NAMALWA (cell line): ENCODE measurements around the gene DIP2C.
"Not testable (repeated sequence)": the region's sequence is repeated elsewhere in the genome, so short reads cannot be mapped to it uniquely, and the experiment has no call there.

ENCODE experiments used
- DNase-seq: peaks from one replicate; pipeline ENCODE4 v3.0.0-alpha.2; 2015; ENCODE audit warnings: low spot score

Gene DIP2C

DNA sequence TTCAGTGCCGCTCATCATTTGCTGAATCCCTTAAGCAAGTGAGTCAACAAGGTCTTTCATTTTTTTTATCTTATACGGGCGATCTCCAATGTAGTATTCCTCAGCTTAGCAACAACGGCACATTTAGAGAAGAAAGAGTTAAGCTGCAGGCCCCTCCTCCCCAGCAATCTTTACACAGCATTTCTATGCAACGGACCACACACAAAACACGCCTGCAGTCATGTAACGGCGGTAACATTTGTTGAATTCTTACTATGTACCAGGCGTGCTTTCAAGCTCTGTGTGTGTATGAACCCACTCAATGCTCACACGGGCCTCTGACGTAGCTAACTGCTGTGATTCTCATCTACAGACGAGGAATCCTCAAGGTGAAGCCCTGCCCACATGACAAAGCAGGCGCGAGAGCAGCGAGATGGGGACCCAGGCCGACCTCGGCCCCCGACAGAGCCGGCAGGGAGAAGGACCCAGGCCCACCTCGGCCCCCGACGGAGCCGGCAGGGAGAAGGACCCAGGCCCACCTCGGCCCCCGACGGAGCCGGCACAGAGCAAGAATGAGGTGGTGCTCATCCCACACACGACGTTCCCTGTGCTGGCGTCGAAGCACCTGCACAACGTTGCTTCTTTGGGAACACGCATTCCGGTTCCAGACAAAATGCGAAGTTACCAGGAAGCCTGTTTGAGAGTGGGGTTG lies 313.5 kb downstream of the DIP2C start:
- DNase-seq = no peak

DNA sequence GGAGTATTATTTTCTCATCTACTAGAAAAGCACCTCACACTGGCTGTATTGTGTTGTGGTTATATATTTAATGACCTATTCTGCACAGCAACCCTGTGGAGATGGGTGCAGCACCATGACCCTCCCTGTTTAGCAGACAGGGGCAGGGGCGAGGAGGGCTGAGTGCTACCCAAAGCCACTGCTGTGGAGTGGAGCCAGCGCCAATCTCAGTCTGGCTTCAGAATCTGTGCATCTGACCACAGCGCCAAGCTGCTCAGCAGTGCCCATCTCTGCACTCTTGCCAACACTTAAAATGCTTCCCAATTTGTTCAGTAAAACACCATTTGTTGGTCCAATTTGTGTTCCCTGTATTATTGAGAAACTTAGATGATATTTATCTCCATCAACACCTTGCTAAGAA lies 315.1 kb downstream of the DIP2C start:
- no peak for DNase-seq

DNA sequence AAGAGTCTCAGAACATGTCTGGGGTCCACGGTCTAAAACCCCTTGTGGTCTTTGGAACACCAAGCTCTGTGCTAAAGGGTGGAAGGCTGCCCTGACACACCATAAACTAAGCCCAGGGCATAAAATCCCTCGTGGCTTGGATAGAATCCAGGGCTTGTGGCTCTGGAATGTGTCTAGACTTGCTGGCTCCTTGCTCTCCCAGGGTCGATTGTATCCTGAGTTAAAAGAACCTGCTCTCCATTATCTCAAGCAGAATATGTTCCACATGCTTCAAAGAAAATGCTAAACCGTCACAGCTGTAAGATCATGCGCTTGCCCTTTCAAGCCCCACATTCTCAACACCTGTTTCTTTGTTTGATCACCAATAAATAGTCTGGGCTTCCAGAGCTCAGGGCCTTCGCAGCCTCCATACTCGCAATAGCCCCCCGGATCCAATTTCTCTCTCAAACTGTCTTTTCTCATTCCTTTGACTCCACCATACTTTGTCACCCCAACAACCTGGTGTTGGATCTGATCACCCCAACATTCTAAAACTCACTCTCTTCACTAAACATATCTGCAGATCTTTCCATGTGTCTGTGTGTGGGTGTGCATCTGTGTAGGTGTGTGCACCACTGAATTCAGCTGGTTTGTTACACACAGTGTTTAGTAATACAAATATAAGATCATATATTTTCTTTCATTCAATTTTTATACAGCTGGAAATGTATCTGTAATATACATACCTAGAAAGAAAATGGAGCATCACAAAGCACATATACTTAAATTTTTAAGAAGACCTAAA lies 315.8 kb downstream of the DIP2C start:
- no peak for DNase-seq

DNA sequence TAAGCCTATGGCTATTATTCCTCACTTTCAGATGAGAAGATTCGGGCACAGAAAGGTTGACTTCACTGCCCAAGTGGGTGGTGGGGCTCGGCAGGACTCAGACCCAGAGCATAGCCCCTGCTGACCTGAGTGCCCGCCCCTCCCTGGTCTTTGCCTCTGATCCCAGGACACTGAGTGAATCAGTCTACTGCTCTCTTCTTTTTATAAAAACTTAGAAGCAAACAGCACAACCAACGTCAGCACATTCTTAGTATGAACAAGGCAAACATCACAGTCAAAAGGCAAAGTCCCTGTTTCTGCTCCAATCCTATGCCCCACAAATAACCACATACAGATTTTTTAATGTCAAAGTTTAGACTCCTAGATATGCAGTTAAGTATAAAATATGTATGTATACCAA lies 316.5 kb downstream of the DIP2C start:
- no peak for DNase-seq

DNA sequence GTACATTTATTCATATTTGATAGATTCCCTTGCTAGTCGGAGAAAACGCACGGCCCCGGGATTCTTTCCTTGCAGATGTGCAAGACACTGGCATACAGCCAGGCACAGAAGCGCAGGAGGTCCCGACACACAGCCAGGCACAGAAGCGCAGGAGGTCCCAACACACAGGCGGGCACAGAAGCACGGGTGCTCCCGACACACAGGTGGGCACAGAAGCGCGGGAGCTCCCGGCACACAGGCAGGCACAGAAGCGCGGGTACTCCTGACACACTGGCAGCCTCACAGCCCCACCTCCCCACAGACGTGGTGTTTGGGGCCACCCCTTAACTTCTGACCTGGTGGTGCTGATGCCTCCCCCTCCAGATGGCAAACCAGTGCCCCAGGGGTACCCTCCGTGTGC lies 316.9 kb downstream of the DIP2C start:
- DNase-seq = no peak

DNA sequence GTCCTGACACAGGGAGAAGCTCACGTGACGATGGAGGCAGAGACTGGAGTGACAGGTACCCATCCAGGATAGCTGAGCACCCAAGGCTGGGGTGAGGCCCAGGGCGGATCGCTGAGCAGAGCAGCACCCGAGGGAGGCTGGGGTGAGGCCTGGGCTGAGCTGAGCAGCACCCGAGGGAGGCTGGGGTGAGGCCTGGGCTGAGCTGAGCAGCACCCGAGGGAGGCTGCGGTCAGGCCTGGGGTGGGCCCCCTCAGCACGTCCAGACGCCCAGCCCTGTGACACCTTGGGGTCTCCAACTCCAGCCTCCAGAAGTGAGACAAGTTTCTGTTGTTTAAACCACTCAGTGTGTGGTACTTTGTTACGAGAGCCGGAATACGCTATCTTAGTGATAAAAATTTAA lies 318.0 kb downstream of the DIP2C start:
- no peak for DNase-seq

DNA sequence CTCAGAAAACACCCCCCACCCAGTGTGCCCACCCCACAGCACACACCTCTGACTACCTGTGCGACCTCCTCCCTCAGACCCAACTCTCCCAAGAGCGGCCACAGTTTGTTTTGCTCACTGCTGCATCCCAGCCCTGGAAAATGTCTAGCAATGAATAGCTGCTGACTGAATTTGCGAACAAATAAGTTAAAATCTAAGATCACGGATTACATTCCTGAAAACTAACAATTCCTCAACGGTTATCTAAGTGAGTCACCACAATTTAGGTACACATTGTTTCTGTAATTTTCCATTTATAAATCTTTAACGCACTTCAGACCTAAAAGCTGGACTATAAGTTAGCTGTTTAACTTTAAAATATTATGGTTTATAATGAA lies 319.0 kb downstream of the DIP2C start:
- DNase-seq = no peak

DNA sequence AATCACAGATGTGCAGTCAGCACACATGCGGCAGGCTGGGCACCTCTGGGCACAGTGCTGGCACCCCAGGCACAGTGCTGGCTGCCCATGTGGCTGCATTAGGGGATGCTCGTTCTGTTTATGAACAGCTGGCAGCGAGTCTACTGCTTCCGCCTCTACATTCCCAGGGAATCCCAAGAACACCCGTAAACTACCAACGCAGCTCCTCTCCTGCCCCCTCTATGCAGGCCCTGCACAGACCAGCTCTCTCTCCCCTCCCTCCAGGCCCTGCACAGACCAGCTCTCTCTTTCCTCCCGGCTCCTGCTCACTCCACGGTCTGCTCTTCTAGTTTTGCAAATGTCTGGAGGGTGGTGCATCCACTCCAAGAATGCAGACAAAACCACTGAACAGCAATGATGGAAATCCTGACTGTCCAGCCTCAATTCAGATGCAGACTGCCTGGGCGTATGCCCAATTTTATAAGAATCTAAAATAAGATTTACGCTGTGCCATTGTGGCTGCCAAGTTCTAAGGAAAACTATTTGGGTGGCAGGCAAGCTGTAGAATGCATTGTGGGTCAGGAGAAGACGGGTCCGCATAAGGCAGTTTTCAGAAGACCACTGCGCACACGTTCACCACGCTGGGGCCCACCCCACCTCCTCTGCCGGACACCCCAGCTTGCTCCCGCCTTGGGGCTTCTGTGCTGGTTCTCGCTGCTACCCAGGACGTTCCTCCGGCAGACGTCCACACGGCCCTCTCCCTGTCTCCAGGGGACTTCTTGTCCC lies 319.6 kb downstream of the DIP2C start:
- DNase-seq = no peak

DNA sequence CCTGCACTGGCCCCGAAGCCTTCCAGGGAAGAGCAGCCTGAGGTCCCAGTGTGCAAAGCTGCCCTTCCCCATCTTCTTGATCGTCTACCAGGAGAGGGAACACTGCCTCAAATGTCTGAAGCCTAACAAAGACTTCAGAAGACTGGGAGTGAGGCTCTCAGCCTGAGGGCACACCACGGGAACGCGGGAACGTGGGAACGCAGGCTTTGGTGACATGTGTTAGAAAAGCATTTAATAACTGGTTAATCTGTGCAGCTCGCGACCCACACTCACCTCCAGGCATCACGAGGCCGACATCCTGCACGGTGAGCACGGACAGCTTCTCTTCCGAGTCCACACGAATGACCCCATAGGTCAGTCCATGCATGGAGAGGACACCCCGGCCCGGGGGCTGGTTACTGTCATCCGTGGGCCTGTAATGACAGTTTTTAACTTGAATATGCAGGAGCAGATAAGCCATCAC lies 320.2 kb downstream of the DIP2C start:
- no peak for DNase-seq

DNA sequence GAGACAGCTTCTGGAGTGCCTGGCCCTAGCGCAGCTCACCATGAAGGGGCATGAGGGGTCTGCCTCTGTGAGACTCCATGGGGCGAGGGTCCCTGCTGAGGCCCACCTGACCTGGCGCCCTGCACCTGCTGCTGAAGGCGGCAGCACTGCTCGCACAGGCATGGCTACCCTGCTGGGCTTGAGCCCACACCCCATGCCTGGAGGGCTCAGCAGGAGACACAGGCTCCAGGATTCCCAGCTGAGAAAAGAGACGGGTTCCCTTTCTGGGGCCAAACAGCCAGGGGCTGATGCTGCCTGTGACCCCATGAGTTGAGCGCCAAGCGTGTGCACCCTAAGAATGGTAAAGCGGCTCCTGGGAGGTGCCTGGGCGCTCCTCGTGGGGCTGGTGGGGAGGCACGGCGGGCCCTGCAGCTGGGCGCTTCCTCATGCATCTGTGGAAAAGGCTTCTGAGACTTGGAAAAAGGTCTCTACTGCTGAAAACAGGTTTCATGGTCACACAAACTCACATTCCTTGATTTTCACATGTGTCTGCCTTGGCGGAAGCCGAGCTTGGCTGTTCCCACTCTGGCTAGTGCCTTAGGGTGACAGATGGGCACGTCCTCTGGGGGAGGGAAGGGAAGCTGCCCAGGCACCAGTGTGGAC lies 320.8 kb downstream of the DIP2C start:
- DNase-seq = no peak

DNA sequence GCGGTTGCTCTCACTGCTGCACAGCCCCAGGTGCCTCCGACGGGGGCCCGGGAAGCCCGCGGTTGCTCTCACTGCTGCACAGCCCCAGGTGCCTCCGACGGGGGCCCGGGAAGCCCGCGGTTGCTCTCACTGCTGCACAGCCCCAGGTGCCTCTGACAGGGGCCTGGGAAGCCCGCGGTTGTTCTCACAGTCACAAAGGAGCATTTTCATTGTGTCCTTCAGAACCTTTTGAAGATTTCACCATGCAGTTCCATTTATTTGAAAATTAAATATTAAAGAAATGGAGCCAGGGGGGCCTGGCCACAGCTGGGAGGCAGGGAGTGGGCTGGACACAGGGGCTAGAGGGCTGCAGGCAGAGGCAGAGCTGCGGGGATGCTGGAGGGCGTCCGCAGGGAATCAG lies 321.4 kb downstream of the DIP2C start:
- DNase-seq = not testable (repeated sequence)

DNA sequence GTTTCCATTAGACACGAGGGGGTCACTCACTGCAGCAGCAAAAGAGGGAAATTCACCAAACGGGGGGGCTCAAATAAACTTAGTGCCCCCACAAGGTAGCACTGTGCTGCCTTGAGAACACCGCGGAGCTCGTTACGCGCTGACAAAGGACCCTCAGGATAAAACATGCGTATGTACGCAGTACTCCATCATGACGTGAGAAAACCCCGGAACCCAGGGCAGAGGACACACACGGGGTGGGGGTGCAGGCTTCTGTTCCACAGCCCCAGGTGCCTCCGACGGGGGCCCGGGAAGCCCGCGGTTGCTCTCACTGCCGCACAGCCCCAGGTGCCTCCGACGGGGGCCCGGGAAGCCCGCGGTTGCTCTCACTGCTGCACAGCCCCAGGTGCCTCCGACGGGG lies 321.8 kb downstream of the DIP2C start:
- no peak for DNase-seq

DNA sequence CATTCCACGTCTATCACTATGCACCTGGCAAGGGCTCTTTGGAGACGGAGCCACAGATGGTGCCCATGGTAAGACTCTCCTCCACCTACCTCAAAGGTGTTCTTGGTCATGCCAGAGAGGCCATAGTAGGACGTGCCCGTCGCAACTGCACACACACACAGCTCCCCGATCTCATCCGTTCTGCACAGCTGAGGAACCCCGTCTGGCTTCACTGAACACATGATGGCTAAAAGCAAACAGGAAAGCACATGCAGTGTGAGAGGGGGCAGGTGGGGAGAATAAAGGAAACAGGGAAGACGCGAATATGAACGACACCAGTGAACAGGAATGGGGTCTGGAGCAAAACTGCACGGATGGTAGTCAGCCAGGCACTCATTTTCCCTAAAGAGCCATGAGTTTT lies 323.3 kb downstream of the DIP2C start:
- no peak for DNase-seq

DNA sequence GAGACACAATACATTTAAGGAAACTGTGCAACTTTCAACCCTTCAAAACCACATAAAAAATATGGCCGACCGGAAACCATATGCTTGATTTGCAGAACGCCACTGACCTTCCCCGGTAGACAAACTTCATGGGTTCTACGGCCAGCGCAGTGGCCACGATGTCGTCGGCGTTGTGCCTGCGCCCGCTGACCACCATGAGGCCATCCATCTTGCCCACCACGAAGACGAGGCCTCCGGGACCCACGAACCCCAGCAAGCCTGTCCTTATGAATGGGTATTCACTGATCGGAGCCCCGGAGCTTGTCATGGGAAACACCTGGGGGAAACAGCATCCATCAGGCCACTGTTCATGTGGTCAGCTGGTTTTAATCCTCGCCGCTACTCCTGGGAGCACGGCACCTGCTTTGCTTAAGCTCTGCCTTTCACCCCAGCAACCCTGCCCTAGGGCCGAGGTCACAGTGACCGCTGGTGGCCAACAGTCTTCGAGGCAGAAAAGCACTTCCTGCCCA lies 325.1 kb downstream of the DIP2C start:
- no peak for DNase-seq

DNA sequence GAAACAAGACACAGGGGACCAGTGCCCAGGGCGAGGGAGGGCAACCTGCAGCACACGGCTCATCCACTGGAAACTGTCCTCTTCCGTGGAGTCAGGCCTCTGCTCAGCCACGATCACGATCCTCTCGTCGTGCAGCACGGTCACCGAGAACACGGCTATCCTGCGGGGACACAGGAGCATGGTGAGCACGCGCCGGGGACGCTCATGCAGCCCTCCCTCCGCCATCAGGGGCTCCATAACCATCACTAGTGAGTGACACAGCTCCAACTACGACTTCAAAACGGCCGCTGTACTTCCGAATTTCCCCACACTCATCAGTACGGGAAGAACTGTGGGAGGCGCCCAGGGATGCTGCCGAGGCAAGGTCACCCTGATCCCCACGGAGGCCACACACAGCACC lies 326.3 kb downstream of the DIP2C start:
- DNase-seq = no peak

DNA sequence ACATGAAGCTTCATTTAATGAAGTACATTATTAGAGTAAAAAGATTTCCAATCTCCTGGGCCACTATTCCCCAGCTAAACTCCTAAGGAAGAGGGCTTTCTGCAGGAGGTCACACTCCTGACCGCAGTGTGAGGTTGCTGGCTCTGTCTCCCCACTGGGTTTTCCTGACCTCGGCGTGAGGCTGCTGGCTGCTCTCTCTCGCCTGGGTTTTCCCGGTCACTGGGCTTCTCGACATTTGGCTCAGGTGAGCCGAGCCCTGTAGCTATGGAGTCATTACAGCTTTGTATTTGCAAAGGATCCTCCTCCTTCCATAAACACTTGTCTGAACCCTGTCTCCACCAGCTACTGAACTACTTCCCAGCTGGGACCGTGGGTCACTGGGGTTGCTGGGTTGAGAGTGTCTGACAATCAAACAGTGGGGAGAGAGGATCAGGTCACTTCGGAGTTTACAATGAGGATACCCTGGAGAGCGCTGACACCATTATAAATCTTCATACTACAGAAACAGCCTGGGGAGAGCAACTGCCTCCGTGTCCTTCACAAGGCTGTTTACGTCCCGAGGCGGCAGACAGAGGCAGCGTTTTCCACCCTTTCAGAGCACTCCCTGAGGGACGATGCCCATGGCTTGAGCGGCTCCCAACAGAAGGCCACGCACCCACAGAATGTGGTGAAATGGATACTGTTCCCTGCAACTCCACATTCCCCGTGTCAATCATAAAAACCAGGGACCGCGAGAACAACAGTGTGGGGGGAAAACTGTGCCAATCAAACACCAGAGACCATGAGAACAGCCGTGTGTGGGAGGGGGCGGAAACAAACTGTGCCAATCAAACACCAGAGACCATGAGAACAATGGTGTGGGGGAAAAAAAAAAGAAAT lies 328.0 kb downstream of the DIP2C start:
- DNase-seq = no peak

DNA sequence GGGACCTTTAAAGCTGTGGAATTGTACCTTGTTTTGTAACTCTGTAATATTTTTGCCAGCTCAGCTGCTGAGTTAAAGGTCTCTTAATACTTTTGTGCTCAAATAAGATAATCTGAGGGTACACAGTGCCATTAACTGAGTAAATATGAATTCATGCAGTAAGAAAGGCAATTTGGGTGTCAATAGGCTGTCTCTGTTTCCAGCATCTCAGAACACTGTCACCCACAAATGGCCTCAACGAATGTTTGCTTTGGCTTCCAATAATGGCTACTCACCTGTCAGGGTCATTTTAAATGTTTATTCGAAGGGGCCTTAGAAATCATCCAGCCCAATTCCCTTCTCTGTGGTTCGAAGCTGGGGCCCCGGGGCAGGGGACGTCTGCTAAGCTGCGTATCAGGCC lies 328.8 kb downstream of the DIP2C start:
- DNase-seq = no peak

DNA sequence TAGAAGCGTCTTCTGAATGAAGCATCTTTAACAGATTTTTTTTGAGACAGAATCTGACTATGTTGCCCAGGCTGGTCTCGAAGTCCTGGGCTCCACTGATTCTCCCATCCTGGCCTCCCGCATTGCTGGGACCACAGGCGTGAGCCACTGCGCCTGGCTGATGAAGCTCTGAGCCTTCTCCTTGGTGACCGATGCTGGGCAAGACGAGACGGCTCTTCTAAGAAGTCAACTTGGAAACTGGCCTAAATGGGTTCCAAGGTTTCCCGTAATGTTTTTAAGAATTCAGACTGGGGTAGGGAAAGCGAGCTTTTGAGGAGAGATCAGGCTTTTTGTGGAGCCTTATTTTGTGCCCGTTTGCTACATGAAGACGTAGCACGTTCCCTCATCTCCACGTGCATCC lies 329.7 kb downstream of the DIP2C start:
- DNase-seq = no peak

DNA sequence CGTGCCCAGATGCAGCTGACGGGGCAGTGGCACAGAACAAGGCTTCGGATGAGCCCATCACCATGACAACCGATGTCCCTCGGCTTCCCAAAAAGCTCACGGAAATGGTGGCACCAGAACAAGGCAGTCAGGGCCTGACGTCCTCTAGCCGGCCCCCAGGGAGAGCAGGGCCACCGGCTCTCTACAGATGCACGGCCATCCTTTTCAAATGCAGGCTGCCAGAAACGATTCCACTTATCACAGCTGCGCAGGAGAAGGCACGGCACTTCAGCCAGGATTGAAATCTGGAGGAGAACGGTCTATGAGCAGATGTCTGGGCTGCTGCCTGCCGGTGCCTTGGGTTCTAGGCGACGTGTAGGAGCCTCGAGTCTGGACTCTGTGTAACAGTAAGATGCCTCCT lies 330.4 kb downstream of the DIP2C start:
- no peak for DNase-seq

DNA sequence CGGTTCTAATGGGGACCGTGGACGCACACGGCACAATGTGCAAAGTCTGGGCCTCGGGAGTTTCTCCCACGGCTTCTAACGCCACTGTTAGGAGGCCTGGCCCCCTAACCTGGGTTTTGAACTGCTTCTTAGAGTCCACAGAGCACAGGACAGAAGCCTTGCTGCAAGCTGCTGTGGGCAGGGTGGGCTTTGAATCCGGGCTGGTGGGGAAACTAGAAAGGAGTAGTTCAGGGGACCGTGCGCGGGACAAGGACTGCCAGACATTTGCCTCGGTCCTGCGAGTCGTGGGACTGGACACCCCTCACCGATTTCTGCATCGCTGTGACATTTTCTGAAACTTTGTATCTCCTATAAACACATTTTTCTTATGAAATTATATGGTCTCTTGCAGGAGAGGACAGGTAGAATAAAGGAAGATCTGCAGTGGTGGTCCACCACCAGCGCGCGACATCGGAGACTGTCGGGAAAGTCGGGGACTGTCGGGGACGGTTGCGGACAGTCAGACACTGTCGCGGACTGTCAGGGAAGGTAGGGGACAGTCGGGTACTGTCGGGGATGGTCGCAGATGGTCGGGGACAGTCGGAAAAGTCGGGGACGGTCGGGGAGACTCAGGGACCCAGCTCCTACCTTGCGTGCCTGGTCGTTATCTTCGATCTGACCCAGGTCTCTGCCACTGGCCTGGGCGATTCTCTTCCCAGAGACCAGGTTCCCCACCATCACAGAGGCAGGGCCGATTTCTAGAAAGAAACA lies 332.1 kb downstream of the DIP2C start:
- no peak for DNase-seq

DNA sequence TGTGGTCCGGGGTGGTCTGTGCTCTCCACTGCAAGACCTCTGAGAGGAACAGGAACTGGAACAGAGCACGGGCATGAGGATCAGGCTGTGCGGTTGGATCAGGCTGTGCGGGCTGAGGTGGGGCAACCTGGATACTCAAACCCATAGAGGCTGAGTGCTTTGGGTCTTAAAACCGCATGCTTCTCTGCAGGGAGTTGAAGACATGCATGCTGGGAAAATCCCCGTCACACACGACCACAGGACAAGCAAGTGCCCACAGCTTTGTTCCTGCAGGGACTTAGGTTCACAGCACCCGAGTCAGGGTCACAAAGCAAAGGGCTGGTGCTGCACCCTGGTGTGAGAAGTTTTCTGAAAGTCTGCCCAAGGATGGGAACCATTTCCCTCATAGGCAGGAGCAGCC lies 333.0 kb downstream of the DIP2C start:
- no peak for DNase-seq
